Stimulated activated CD4-positive, alpha-beta T cell treated with anti-CD3 and anti-CD28 coated beads, Interleukin-15, amount 100 ng/mL, for 48 hours (primary cell): ENCODE data around the gene DHX34.

ENCODE experiments used
- DNase-seq, 2 donors: peaks; one replicate each; pipeline ENCODE4 v3.0.0-alpha.2; 2020; ENCODE audit warnings: low read depth in 2 of 2

DHX34 gene

DNA sequence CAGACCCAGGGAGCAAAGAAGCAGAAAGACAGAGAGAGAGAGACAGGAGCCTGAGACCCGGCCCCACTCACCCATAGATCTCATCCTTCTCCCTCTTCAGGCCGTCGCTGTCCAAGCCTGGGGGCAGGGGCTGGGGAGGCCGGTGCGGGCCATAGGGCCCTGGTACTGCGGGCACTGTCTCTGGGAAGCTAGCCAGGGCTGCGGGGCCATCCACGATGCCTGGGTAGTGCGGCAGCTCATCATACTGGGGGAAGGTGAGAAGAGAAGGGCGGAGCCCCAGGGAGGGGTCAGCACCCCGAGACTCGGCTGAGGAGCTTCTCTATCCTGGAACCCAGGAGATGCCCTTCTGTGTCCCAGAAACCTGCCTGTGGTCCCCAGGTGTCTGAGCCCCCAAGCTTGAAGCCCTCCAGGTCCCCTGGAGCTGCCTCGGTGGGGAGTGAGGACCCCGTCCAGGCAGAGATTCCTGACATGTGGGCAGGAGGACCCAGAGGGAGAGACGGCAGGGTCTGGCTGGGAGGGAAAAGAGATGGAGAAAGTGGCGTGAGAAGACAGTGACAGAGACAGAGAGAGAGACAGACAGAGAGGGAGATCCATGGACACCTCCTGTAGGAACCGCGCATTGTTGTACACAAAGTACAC, 68.1 kb downstream of the DHX34 start:
- DNase-seq = no peak

DNA sequence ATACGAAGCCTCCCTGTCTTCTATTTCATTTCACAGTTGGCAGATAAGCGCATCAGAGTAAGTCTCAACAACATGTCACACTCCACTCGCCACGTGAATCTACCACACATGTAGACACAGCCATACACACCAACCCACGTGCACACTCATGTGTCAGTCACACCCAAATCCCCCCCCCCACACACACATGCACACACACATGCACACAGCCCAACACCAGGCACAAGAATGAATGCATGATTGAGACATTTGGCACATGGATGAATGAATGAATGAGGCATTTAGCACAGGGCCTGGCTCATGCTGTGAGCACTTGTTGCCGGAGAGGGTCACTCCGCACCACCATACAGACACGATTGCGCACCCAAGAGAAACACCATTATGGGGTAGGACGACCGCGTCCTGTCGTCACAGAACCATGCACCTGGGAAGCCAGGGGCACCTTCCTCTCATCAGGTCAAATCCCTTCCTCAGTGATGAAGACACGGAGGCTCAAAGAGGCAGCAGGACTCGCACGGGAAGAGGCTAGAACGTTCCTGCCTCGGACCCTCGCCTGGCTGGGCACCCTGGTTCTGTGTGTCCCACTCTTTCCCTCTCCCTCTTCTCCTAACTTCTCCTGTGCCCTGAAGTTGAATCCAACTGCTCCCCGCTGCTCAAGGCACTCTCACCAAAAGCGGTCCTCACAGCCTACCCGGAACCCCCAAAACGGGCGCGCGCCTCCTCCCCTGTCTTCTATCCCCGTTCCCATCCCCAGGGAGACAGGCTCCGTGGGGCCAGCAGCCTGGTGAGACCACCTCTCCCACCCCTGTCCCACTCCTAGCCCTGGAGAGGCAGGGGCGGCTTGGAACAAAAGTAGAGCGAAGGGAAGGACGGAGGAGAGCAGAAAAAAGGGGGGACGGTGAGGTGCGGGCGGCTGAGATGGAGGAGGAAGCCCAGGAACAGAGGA, 68.9 kb downstream of the DHX34 start:
- DNase-seq = no peak

DNA sequence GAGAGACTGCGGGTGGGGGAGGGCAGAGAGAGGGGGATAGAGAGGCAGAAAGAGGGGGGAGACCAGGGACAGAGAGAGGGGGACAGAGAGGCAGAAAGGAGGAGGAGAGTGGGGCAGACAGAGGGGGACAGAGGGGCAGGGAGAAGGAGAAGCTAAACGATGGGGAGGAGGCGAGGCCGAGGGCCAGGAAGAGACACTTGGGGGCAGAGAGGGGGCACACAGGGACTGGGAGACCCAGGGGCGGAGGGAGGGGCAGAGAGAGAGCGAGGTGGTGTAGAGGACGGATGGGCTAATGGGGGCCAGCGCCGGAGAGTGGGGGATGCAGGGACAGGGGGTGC, 69.5 kb downstream of the DHX34 start:
- DNase-seq = no peak

DNA sequence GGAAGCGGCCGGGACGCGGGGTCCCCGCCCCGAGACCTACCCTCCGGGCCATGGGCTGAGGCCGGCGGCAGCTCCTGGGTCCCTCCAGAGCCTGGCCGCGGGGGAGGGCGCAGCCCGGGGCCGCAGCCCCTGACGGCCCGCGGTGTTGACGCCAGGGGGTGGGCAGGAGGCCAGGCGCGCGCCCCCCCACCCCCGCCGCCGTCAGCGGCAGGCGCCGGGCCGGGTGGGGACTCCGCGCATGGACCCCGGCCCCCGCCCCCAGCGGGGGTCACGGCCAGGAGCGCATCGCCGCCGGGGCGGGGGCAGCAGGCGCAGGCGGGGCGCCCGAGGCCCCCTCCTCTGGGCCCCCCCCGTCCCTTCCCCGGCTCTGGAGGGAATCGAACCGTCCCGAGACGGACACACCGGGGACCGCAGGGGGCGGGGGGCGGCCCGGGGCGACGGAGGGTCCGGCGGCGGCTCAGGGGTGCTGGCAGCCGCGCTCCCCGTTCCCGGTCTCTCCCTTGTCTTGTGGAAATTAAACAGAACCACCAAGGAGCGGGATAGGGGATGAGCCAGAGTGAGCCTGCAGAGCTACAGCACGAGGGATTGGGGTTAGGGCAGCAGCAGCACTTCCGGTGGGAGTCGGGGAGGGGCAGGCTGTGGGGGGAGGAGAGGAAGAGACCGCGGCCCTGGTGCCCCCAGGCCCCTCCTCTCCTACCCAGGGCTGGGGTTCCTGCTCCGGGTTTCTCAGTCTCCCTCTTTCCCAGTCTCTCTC, 70.1 kb downstream of the DHX34 start, which contains the start of gene MEIS3:
MEIS3 (minus strand) TSS at position 498 of the 754 bp plus-strand sequence; CDS start at position 52, 446 bp downstream.
- no peak for DNase-seq

DNA sequence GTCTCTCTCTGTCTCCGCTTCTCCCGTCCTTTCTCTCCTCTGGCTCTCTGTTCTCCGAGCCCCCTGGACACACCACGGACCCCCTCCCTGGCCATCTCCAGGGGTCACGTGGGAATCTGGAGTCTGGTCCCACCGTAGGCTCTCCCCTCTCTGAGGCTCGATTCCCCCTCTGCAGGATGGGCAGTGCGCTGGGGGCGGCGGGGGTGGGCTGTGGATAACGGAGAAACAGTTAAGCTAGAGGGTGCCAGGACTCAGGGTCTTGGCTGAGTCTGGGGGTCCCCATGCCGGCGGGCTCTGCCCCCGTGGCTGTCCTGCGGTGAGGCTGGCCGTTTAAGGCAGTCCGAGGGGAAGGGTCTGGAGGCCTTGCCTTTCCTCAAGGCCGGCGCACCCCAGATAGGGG, 70.7 kb downstream of the DHX34 start:
- no peak for DNase-seq

DNA sequence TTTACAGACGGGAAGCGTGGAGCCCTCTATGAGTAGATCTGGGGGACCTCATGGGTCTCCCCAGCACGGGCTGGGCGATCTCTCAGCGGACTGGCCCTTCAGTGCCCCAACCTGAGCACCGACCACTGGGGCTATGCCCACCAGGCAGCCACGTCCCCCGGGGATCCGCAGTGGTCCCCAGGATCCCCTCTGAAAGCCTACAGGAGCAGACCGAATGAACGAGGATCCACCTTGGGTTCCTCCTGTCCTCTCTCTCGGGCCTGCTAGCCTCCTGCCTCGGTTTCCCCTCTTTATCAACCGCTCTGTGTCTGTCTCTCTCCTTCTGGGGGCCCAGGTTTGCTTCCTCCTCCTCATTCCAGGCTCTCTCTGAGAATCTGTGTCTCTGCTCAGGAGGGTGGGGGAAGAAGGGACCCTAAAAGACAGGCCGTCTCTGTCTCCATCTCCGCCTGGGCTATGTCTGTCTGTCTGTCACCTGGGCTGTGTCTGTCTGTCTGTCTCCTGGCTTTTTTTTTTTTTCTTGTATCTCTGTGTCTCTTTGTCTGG, 72.2 kb downstream of the DHX34 start:
- DNase-seq = no peak

DNA sequence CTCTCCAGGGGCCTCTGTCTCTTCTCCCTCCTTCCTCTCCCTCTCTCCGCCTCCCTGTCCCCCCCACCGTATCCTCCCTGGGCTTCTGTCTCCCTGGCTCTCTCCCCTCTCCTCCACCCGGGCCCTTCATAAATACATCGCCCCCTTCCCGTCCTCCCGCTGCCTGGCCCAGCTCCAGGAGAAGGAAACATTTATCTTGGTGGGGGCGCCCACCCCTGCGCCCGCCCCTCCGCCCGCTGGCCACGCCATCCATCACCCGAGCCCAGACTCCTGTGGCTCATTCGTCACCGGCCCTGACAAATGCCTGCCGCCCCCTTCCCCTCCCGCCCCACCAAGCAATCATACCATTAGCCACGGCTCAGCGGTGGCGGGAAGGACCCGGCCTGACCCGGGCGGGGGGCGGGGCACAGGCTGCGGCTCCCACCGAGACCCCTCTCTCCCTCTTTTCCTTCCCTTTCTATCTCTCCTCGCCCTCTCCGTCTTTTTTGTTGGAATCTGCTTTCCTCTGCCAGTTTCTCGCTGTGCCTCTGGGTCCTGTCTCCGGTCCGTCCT, 72.8 kb downstream of the DHX34 start:
- DNase-seq = no peak

DNA sequence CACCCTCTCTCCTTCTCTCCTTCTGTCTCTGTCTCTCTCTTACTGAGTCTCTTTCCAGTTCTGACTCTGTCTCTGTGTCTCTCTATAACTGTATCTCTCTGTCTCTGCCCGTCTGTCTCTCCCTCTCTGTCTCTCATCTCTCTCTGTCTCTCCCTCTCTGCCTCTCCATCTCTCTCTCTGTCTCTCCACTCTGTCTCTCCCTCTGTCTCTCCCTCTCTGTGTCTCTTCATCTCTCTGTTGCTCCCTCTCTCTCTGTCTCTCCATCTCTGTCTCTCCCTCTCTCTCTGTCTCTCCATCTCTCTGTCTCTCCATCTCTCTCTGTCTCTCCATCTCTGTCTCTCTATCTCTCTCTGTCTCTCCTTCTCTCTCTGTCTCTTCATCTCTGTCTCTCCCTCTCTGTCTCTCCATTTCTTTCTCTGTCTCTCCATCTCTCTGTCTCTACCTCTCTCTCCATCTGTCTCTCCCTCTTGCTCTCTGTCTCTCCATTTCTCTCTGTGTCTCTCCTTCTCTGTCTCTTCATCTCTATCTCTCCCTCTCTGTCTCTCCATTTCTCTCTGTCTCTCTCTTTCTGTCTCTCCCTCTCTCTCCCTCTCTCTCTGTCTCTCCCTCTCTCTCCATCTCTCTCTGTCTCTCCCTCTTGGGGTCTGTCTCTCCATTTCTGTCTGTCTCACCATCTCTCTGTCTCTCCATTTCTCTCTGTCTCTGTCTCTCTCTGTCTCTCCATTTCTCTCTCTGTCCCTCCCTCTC, 73.5 kb downstream of the DHX34 start:
- DNase-seq = no peak

DNA sequence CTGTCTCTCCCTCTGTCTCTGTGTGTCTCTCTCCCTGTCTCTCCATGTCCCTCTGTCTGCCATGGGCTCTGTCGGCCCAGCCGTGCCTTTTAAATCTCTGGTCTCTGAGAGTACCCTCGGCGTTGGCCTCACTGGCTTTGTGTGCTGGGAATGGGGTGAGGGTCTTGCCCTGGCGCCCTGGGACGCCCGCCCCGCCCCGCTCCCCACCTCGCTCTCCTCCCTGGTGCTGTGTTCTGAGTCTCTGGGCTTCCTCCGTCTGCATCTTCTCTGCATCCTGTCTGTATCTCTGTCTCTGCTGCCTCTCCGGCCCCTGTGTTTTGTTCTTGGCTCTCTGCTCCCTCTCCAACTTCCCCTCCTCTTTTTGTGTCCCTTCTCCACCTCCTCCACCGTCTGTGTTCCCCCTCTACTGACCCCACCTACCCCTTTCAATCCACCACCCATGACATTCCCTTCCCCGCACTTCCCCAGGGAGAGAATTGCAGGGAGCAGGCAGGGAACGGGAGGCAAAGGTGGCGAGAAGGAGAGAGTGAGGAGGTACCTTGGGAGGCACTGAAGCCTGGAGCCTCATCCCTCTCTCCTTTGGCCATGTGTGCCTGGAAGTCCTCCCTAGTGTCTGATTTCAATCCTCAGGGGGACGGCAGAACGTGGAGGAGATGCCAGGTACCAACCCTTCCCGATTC, 74.2 kb downstream of the DHX34 start:
- DNase-seq = no peak

DNA sequence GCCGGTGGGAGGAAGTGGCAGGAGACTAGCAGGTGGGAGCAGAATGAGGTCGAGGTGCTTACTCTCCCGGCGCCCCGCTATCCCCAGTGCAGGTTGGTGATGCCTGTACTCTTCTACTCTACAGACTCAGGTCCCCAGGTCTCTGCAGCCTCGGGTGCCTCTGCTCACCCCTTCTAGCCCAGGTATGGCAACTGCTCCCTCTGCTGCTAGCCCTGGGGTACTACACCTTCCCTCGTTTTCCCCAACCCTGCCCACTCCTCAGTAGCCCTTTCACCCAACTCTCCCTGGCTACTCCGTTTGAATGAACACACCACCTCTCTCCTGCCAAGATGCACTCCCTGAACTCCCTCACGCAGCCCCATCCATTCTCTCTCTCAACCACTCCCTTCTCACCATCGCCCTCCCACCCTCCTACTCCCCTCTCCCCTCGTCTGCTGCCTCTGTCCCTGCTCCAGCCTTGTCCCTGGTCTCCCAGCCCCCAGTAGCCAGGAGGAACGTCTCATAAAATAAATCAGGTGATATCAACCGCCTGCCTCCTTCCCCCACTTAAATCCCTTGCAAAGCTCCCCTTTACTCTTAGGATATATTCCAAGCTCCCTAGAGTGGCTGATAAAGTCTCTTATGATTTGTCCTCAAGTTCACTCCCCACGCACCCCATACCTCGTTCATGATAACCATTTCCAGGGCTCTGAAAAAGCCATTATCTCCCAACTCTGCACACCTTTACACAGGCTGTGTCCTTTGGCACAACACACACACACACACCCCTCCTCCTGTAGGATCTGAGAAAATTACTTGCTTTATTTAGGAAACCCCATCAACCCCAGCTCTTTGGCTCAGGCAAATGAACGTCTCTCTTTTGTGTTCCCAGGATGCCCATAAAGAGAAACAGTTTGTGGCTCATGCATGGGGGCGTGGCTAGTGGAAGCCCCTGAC, 78.4 kb downstream of the DHX34 start:
- DNase-seq = peak; percentile 45 to 67

DNA sequence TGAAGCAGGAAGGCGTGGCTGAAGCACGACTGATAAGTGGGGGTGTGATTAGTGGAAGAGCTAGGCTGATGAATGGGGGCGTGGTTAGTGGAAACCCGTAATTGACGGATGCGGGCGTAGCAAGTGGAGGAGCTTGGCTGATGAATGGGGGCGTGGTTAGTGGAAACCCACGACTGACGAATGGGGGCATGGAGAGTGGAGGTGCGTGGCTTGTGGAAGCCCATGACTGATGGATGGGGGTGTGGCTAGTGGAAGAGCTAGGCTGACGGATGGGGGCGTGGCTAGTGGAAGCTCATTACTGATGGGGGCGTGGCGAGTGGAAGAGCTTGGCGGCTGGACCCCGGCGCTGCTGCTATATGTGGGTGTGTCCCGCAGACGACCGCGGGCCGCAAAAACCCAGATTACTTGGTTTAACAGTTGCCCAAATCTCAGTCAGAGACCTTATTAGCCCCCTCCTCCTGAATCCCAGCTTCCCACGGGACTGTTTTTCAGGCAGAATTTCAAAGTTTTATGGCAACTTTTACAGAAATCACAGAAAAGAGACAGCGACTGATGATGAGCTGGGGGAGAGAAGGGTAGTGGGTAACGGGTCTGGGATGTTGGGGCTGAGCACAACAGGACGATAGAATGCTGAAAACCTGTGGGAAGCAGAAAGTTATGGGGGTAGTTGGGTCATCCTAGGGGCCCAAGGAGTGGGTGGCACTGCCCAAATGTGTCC, 79.2 kb downstream of the DHX34 start:
- DNase-seq = peak; percentile 86 to 91

DNA sequence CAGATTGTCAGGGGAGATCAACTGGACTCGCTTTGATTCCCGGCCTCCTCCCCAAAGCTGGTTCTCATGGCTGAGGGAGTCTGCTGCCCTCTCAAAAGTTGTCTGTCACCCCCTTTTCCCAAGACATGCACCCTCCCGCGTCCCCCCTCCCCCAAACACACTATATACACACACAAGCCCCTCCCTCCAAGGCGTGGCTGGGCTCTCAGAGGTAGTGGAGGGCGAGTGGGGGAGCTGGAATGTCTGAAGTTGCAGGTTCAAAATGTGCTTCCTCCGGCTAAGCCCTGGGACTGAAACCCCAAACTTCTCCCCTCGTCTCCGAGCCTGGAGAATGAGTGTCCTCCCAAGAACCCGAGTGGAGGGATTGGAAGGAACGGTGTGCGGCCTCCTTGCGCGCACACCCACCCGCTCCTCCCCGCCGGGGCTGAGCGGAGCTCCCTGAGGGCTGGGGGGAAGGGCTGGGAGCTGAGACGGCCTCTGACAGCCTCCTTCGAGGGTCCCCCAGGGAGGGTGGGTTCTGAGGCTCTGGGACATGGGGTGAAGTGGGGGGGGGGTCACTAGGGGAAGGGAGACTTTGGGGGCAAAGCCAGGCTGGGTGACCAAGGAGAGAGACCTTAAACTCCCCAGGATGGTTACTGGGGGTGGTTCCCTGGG, 80.2 kb downstream of the DHX34 start:
- DNase-seq = no peak

DNA sequence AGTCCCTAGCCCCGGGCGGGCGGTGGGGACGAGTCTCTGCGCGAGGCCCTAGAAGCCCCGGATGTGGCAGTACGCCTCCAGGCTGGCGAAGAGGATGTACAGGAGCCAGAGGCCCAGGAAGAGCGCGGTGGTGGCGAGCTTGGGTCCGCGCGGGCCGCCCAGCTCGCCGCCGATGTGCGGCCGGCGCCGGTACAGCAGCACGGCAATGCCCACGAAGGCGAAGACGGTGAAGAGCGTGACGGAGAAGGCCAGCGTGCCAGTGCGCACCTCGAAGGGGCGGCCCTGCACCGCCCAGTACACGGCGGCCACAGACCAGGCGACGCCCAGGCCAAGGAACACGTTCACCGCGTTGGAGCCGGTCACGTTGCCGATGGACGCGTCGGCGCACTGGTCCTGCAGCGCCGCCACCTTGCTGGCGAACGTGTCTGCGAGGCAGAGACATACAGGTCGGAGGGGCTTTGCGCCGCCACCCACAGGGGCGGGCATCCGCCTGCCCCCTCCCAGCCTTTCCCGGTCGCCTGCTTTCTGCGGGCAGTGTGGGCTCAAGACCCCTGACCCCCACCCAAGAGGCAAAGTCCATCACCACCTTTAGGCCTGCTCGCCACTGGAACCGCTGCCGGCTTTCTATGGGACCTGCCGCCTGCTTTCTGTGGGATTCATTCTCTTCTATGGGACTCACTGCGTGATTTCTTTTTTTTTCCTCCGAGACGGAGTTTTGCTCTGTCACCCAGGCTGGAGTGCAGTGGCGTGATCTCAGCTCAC, 81.1 kb downstream of the DHX34 start:
- no peak for DNase-seq

DNA sequence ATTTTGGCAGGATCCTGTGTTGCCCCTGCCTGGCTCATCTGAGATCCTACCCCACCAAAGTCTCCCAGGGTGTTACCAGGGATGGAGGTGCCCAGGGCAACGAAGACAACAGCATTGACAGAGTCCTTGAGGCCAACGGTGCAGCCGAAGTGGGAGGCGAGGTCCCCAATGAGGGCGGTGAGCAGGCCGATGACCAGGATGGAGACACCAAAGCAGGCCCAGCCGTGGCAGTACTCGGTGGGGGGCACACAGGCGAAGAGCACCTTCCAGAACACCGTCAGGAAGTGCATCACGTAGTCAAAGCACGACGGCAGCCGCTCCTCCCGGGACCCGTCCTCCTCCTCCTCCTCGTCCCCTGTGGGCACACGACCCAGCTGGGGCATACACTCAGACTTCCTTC, 83.0 kb downstream of the DHX34 start:
- DNase-seq = no peak
